ENCODE measurements around the gene DGKH. TPM values are rescaled to one million over a fixed set of nuclear protein-coding genes. Genes with fewer than 3 reads are reported as not detected.

The DGKH gene
- total and polyA plus RNA-seq, 10 of the 15 experiments (the other 5 are each of a cell fraction or from before 2014, with no cell fraction given), result 1.3 to 15.2 (median 7.3) TPM

- CTCF ChIA-PET, result no interaction called here
- BruUV-seq (replicated peaks), result no TSS peak
- in situ Hi-C loops (cut with MboI), result no loop called here
Observed at GRCh38 chr13:42149136-42149535, 100.7 kb downstream of the DGKH start.

More at GRCh38 chr13:42149136-42149535, 100.7 kb downstream of the DGKH start:
- POLR2A ChIA-PET, result no interaction called here
- DNase-seq (ENCODE audit: low read depth, low spot score), result no peak
- H2AFZ ChIP-seq (ENCODE audit: control insufficient read depth, low read depth, low read length), result no peak overlapping the region
- no peak for ATAC-seq
- no peak overlapping the region for H3K9ac ChIP-seq (ENCODE audit: control insufficient read depth, insufficient read depth, low read length)
- H3K36me3 ChIP-seq (ENCODE audit: control insufficient read depth in 2 of 2, insufficient read depth in 2 of 2, low read length in 1 of 2), result no peaks in the 10 kb centered on the region
- no peak overlapping the region for H3K4me3 ChIP-seq
- RAD21 ChIA-PET (ENCODE audit: unreplicated experiment), result interaction anchor here (1.6 kb wide), 1 partner anchor 11 kb away, joined by 3 read pairs; no protein-coding TSS in a partner anchor
- SMC1A ChIA-PET (ENCODE audit: uncharacterized antibody, unreplicated experiment), result interaction anchor here (0.7 to 1.6 kb wide), 5 partner anchors 9 to 481 kb away, joined by 3 to 7 read pairs (median 3); no protein-coding TSS in a partner anchor
- H3K27me3 ChIP-seq (replicated peaks in 1 of 2; ENCODE audit: control insufficient read depth in 2 of 2, insufficient read depth in 2 of 2, low read length in 1 of 2), result no peaks in the 10 kb centered on the region
- intact Hi-C loops (cut with micrococcal nuclease; ENCODE audit: unreplicated experiment), result no loop called here
- no peaks in the 10 kb centered on the region for H3K79me2 ChIP-seq (ENCODE audit: control insufficient read depth, insufficient read depth, low read length)
- WGBS (ENCODE audit: insufficient coverage, insufficient replicate concordance, low lambda C conversion rate, missing lambda C conversion rate), result 86% methylated on average over 4 of the region's 4 CpGs
- no peak for TF ChIP-seq IRF3 (IDR thresholded peaks at IDR 0.05)
- TF ChIP-seq, protein P1, sequence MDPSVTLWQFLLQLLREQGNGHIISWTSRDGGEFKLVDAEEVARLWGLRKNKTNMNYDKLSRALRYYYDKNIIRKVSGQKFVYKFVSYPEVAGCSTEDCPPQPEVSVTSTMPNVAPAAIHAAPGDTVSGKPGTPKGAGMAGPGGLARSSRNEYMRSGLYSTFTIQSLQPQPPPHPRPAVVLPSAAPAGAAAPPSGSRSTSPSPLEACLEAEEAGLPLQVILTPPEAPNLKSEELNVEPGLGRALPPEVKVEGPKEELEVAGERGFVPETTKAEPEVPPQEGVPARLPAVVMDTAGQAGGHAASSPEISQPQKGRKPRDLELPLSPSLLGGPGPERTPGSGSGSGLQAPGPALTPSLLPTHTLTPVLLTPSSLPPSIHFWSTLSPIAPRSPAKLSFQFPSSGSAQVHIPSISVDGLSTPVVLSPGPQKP (IDR thresholded peaks at IDR 0.05; ENCODE audit: low read depth, low read length), result no peak
- no peak for TF ChIP-seq JUND (IDR thresholded peaks at IDR 0.05; ENCODE audit: low read depth, low read length)
- TF ChIP-seq RAD21 (IDR thresholded peaks at IDR 0.05; ENCODE audit: insufficient read depth, low read depth, low read length), result no peak
- TF ChIP-seq RB1 (IDR thresholded peaks at IDR 0.05; ENCODE audit: borderline replicate concordance), result no peak
- no peak for TF ChIP-seq NFXL1 (IDR thresholded peaks at IDR 0.05; ENCODE audit: borderline replicate concordance)
- no peak for TF ChIP-seq FOXK2 (IDR thresholded peaks at IDR 0.05)
- no peak for TF ChIP-seq IKZF1 (conservative IDR thresholded peaks at IDR 0.05)
- TF ChIP-seq FOS (IDR thresholded peaks at IDR 0.05; ENCODE audit: borderline replicate concordance, extremely low read depth, insufficient read length), result no peak
- H3K4me1 ChIP-seq (ENCODE audit: control insufficient read depth, insufficient read depth, low read length), result no peaks in the 10 kb centered on the region
- H3K4me2 ChIP-seq (ENCODE audit: control insufficient read depth, insufficient read depth), result no peak overlapping the region
- FAIRE-seq, result no peak
- no peaks in the 10 kb centered on the region for H3K9me3 ChIP-seq (replicated peaks; ENCODE audit: control insufficient read depth, insufficient read depth, low read length)
- H3K27ac ChIP-seq (ENCODE audit: control insufficient read depth, insufficient read depth), result no peak overlapping the region
- H4K20me1 ChIP-seq (ENCODE audit: control insufficient read depth, insufficient read depth), result no peaks in the 10 kb centered on the region
